HEK293 (cell line): Measurements from ENCODE around the gene DENND4B.

Source experiments
- CTCF ChIA-PET: fragments of 350-600 bp; formaldehyde crosslinking; extraction: SDS; loops from one replicate; lab custom pipeline; 2021; ENCODE audit warnings: antibody characterized with exemption; lab: Yijun Ruan, JAX
- POLR2A ChIA-PET: fragments of 300-600 bp; formaldehyde crosslinking; extraction: SDS; loops from one replicate; lab custom pipeline; 2020; ENCODE audit warnings: antibody characterized with exemption, inconsistent platforms; lab: Yijun Ruan, JAX
- H3K27ac ChIP-seq: fragments of 200-500 bp; sonication (Bioruptor generic); 2 replicates; pipeline ENCODE4 v1.5.1; 2014; ENCODE audit warnings: low read depth, low read length, control low read depth, inconsistent platforms; ENCODE audit errors: extremely low read depth
- H3K36me3 ChIP-seq, 2 experiments: fragments of 200-500 bp in 1 of 2; sonication (Bioruptor generic) in 1 of 2; 1 replicate in 1 of 2; 2 replicates in 1 of 2; pipeline ENCODE4 v1.5.1; 2014 to 2017; ENCODE audit warnings: inconsistent platforms in 2 of 2, low read length in 2 of 2; ENCODE audit not compliant: control insufficient read depth in 2 of 2, insufficient read depth in 1 of 2
- H3K4me1 ChIP-seq: fragments of 200-500 bp; sonication (Bioruptor generic); 2 replicates; pipeline ENCODE4 v1.5.1; 2014; ENCODE audit warnings: mild to moderate bottlenecking, low read length, inconsistent platforms; ENCODE audit not compliant: control insufficient read depth, insufficient read depth
- H3K4me3 ChIP-seq: 2 replicates; pipeline ENCODE4 v1.5.1; 2011; ENCODE audit warnings: low read depth, mild to moderate bottlenecking, control low read depth, low read length, moderate library complexity
- H3K9me3 ChIP-seq: fragments of 200-500 bp; sonication (Bioruptor generic); 2 replicates; pipeline ENCODE4 v1.5.1; 2014; ENCODE audit warnings: low read depth, low read length, inconsistent platforms; ENCODE audit not compliant: control insufficient read depth, insufficient read depth
- BCL11B ChIP-seq: fragments of 450-650 bp; formaldehyde crosslinking; IDR thresholded peaks from 2 replicates; pipeline ENCODE4 v1.5.1; 2016; ENCODE audit warnings: low read depth, missing biosample characterization, missing genetic modification characterization
- KLF1 ChIP-seq: fragments of 450-650 bp; formaldehyde crosslinking; IDR thresholded peaks from 2 replicates; pipeline ENCODE4 v1.5.1; 2016; ENCODE audit warnings: missing biosample characterization, missing genetic modification characterization
- SP3 ChIP-seq: fragments of 450-650 bp; formaldehyde crosslinking; IDR thresholded peaks from 2 replicates; pipeline ENCODE4 v1.5.1; 2016; ENCODE audit warnings: missing biosample characterization, missing genetic modification characterization
- SP7 ChIP-seq: fragments of 450-650 bp; formaldehyde crosslinking; IDR thresholded peaks from 2 replicates; pipeline ENCODE4 v1.5.1; 2016; ENCODE audit warnings: missing biosample characterization, missing genetic modification characterization
- YY2 ChIP-seq: fragments of 450-650 bp; formaldehyde crosslinking; IDR thresholded peaks from 2 replicates; pipeline ENCODE4 v1.5.1; 2016; ENCODE audit warnings: missing biosample characterization, missing genetic modification characterization
- ZIC2 ChIP-seq: fragments of 450-650 bp; formaldehyde crosslinking; IDR thresholded peaks from 2 replicates; pipeline ENCODE4 v1.5.1; 2016; ENCODE audit warnings: missing biosample characterization, missing genetic modification characterization
- ZNF140 ChIP-seq: fragments of 450-650 bp; formaldehyde crosslinking; IDR thresholded peaks from 2 replicates; pipeline ENCODE4 v1.5.1; 2016; ENCODE audit warnings: missing biosample characterization, missing genetic modification characterization
- ZNF146 ChIP-seq: fragments of 450-650 bp; formaldehyde crosslinking; IDR thresholded peaks from 2 replicates; pipeline ENCODE4 v1.5.1; 2016; ENCODE audit warnings: missing biosample characterization, missing genetic modification characterization
- ZNF169 ChIP-seq: fragments of 450-650 bp; formaldehyde crosslinking; IDR thresholded peaks from 2 replicates; pipeline ENCODE4 v1.5.1; 2016; ENCODE audit warnings: missing biosample characterization, missing genetic modification characterization
- ZNF214 ChIP-seq: fragments of 450-650 bp; formaldehyde crosslinking; IDR thresholded peaks from 2 replicates; pipeline ENCODE4 v1.5.1; 2017; ENCODE audit warnings: missing biosample characterization, mild to moderate bottlenecking, missing genetic modification characterization, borderline replicate concordance
- ZNF391 ChIP-seq: fragments of 450-650 bp; formaldehyde crosslinking; IDR thresholded peaks from 2 replicates; pipeline ENCODE4 v1.5.1; 2016; ENCODE audit warnings: low read depth, missing biosample characterization, missing genetic modification characterization, borderline replicate concordance
- ZNF423 ChIP-seq: fragments of 450-650 bp; formaldehyde crosslinking; IDR thresholded peaks from 2 replicates; pipeline ENCODE4 v1.5.1; 2016; ENCODE audit warnings: missing biosample characterization, missing genetic modification characterization
- ZNF473 ChIP-seq: fragments of 450-650 bp; formaldehyde crosslinking; IDR thresholded peaks from 2 replicates; pipeline ENCODE4 v1.5.1; 2017; ENCODE audit warnings: missing biosample characterization, missing genetic modification characterization
- ZNF621 ChIP-seq: fragments of 450-650 bp; formaldehyde crosslinking; IDR thresholded peaks from 2 replicates; pipeline ENCODE4 v1.5.1; 2017; ENCODE audit warnings: missing biosample characterization, missing genetic modification characterization
- ZNF776 ChIP-seq: fragments of 450-650 bp; formaldehyde crosslinking; IDR thresholded peaks from 2 replicates; pipeline ENCODE4 v1.5.0; 2017; ENCODE audit warnings: missing biosample characterization, missing genetic modification characterization, borderline replicate concordance
- ZNF791 ChIP-seq: fragments of 450-650 bp; formaldehyde crosslinking; IDR thresholded peaks from 2 replicates; pipeline ENCODE4 v1.5.1; 2016; ENCODE audit warnings: missing biosample characterization, missing genetic modification characterization
- ZSCAN30 ChIP-seq: fragments of 450-650 bp; IDR thresholded peaks from 2 replicates; pipeline ENCODE4 v1.5.1; 2018; ENCODE audit warnings: missing biosample characterization, mild to moderate bottlenecking, missing genetic modification characterization, moderate library complexity
- TF ChIP-seq, protein P1 (sequence below): fragments of 450-650 bp; formaldehyde crosslinking; IDR thresholded peaks from 2 replicates; pipeline ENCODE4 v1.5.1; 2017; ENCODE audit warnings: missing biosample characterization, missing genetic modification characterization
- TF ChIP-seq, protein P2 (sequence below): fragments of 450-650 bp; formaldehyde crosslinking; IDR thresholded peaks from 2 replicates; pipeline ENCODE4 v1.5.1; 2016; ENCODE audit warnings: missing biosample characterization, missing genetic modification characterization
- TF ChIP-seq, protein P3 (sequence below): fragments of 450-650 bp; formaldehyde crosslinking; IDR thresholded peaks from 2 replicates; pipeline ENCODE4 v1.5.1; 2017; ENCODE audit warnings: missing biosample characterization, missing genetic modification characterization
- TF ChIP-seq, protein P4 (sequence below): fragments of 450-650 bp; formaldehyde crosslinking; IDR thresholded peaks from 2 replicates; pipeline ENCODE4 v1.5.1; 2016; ENCODE audit warnings: missing biosample characterization, missing genetic modification characterization
- TF ChIP-seq, protein P5 (sequence below): fragments of 450-650 bp; formaldehyde crosslinking; IDR thresholded peaks from 2 replicates; pipeline ENCODE4 v1.5.1; 2017; ENCODE audit warnings: missing biosample characterization, mild to moderate bottlenecking, missing genetic modification characterization, moderate library complexity

Gene DENND4B

DNA sequence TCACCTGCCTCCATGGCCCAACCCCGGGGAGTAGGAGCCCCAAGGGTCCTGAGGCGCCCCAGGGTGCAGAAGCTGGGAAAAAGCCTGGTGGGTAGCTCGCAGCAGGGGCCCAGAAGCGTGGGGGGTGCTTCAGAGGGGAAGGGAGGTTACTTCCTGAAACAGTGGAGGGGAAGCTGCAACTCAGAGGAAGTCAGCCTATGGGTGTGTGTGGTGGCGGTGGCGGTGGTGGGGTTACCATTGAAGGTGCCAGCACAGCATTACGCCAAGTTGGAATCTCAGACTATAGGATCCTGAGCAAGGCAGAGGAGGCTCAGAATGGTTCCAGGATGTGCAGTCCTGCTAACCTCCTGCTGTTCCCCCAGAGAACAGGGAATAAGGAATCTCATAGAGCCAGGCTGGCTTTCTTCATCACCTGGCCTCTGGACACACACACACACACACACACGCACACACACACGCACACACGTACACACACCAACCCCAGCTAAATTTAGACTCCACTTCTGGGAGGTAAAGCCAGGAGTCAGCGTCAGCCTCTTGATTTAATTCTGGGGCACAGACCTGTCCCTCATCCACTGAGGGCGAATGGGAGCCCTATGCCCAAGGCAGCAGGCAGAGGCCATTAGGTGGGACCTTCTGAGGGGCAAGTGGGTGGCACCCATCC lies 1.3 kb downstream of the DENND4B start (continued):
- TF ChIP-seq BCL11B (tag by site-specific recombination) (0 out of 2 replicates have a peak, but pooled peaks have one; percentile 28), ZNF423 (tag by site-specific recombination) (peak; percentile 57; the same call in 1 of the 2 replicates), KLF1 (tag by site-specific recombination) (no peak), ZNF140 (tag by site-specific recombination) (no peak), SP3 (tag by site-specific recombination) (no peak)
- TF ChIP-seq, protein P1, sequence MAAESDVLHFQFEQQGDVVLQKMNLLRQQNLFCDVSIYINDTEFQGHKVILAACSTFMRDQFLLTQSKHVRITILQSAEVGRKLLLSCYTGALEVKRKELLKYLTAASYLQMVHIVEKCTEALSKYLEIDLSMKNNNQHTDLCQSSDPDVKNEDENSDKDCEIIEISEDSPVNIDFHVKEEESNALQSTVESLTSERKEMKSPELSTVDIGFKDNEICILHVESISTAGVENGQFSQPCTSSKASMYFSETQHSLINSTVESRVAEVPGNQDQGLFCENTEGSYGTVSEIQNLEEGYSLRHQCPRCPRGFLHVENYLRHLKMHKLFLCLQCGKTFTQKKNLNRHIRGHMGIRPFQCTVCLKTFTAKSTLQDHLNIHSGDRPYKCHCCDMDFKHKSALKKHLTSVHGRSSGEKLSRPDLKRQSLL (tag by site-specific recombination) = no peak
- TF ChIP-seq, protein P2, sequence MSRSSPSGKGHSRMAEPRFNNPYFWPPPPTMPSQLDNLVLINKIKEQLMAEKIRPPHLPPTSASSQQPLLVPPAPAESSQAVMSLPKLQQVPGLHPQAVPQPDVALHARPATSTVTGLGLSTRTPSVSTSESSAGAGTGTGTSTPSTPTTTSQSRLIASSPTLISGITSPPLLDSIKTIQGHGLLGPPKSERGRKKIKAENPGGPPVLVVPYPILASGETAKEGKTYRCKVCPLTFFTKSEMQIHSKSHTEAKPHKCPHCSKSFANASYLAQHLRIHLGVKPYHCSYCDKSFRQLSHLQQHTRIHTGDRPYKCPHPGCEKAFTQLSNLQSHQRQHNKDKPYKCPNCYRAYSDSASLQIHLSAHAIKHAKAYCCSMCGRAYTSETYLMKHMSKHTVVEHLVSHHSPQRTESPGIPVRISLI = no peak

DNA sequence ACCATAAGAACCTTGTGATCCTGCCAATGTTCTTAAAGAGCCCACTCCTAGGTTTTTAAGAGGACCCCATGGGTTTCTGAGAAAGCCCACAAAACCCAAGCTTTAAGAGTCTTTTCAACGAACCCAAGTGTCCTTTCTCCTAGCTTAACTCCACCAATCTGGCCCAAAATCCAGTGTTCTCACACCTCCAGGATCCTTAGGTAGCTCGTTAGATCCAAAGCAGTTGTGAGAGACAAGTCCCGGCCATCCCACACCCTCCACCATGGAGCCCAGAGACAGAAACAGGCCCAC lies 1.7 kb downstream of the DENND4B start:
- Histone ChIP-seq H3K4me1 (no peaks in the 10 kb centered on the region), H3K36me3 (peaks cover 0 to 67% of the 10 kb centered on the region in 2 experiments; a peak in 2 of 3 replicates), H3K9me3 (no peaks in the 10 kb centered on the region), H3K27ac (no peak overlapping the region), H3K4me3 (no peak overlapping the region)
- ChIA-PET POLR2A (interaction anchor here (0.8 to 4.3 kb wide), 7 partner anchors 19 to 169 kb away, joined by 3 to 36 read pairs (median 21); partner anchors contain the start of genes CREB3L4, GATAD2B, JTB and RPS27), CTCF (interaction anchor here (0.6 to 2.5 kb wide), 10 partner anchors 12 to 601 kb away, joined by 3 to 10 read pairs (median 4); partner anchors contain the start of genes JTB and RAB13)
- TF ChIP-seq ZNF791 (tag by site-specific recombination) (no peak), ZNF391 (no peak), ZSCAN30 (tag by site-specific recombination) (no peak), ZNF621 (tag by site-specific recombination) (no peak), ZNF776 (no peak), ZNF473 (tag by site-specific recombination) (no peak), ZNF214 (tag by site-specific recombination) (no peak), SP7 (tag by site-specific recombination) (no peak), ZNF169 (tag by site-specific recombination) (no peak), ZNF146 (no peak), ZIC2 (no peak), YY2 (tag by site-specific recombination) (no peak)
- TF ChIP-seq, protein P3, sequence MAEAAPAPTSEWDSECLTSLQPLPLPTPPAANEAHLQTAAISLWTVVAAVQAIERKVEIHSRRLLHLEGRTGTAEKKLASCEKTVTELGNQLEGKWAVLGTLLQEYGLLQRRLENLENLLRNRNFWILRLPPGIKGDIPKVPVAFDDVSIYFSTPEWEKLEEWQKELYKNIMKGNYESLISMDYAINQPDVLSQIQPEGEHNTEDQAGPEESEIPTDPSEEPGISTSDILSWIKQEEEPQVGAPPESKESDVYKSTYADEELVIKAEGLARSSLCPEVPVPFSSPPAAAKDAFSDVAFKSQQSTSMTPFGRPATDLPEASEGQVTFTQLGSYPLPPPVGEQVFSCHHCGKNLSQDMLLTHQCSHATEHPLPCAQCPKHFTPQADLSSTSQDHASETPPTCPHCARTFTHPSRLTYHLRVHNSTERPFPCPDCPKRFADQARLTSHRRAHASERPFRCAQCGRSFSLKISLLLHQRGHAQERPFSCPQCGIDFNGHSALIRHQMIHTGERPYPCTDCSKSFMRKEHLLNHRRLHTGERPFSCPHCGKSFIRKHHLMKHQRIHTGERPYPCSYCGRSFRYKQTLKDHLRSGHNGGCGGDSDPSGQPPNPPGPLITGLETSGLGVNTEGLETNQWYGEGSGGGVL (tag by site-specific recombination) = no peak
- TF ChIP-seq, protein P4, sequence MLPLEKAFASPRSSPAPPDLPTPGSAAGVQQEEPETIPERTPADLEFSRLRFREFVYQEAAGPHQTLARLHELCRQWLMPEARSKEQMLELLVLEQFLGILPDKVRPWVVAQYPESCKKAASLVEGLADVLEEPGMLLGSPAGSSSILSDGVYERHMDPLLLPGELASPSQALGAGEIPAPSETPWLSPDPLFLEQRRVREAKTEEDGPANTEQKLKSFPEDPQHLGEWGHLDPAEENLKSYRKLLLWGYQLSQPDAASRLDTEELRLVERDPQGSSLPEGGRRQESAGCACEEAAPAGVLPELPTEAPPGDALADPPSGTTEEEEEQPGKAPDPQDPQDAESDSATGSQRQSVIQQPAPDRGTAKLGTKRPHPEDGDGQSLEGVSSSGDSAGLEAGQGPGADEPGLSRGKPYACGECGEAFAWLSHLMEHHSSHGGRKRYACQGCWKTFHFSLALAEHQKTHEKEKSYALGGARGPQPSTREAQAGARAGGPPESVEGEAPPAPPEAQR (tag by site-specific recombination) = no peak
- TF ChIP-seq, protein P5, sequence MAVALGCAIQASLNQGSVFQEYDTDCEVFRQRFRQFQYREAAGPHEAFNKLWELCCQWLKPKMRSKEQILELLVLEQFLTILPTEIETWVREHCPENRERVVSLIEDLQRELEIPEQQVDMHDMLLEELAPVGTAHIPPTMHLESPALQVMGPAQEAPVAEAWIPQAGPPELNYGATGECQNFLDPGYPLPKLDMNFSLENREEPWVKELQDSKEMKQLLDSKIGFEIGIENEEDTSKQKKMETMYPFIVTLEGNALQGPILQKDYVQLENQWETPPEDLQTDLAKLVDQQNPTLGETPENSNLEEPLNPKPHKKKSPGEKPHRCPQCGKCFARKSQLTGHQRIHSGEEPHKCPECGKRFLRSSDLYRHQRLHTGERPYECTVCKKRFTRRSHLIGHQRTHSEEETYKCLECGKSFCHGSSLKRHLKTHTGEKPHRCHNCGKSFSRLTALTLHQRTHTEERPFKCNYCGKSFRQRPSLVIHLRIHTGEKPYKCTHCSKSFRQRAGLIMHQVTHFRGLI = no peak
